Measurements from ENCODE around the gene WWC1.

Gene WWC1

GRCh38 chr5:168291342-168291963 lies at the start of gene WWC1:
TSS of gene WWC1 (plus strand) at chr5:168291645. CDS start at chr5:168292153, 508 bp downstream.
- DNase-seq: peak; percentile 77

GRCh38 chr5:168244838-168245559 lies 46.4 kb upstream of the WWC1 start:
- DNase-seq: no peak

DNA sequence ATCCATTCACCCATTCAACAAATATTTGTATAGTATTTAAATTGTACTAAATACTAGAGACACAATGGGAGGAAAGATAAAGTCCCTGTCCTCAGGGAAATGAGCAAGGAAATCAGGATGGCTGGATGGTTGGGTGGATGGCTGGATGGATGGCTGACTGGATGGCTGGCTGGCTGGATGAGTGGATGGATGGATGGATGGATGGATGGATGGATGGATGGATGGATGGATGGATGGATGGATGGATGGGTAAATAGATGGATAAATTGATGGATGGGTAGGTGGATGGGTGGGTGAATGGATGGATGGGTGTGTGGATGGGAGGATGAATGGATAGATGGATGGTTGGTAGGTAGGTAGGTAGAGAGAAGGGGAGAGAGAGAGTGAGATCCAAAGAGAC lies 41.5 kb upstream of the WWC1 start:
- no peak for DNase-seq

- DNase-seq: no peak
Measured at GRCh38 chr5:168251259-168251658, 40.2 kb upstream of the WWC1 start.

GRCh38 chr5:168254013-168254693 lies 37.3 kb upstream of the WWC1 start:
- no peak for DNase-seq

DNA sequence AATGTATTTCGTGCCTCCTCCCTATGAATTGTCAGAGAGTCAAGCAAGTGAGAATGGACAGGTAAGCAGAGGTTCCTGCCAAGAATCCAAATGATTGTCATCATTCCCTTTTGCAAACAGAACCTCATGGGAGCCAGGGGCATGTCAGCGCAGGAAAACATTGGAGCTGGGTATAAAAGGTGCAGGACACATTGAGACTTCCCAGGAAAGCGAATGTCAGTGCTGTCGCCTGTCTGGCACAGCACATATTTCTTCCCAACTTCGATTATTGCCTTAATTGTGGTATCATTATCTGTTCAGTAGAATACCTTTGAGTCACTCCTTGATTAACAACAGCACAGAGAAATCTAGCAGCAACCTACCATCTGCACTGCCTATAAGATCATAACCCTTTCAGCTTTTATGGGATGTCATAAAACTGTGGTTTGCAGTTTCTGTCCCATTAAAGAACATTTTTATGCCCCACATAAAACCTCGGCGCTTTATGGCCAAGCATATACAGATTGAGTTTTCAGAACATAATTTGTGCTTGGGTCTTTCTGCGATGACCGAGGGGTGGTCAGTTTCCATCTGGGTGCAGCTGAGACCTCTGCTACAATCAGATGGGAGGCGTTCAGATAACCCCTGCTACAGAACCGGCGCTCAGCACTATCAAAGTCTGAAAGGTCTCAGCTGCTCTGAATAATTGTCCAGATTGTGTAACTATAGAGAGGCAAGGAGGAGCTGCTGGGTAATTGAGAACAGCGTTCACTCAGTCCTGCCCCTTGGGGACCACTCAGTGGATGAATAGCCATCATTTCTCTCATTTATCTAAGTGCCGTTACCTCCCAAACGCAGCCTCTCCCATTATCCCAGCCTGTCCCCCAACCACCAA lies 30.9 kb upstream of the WWC1 start:
- DNase-seq: no peak

DNA sequence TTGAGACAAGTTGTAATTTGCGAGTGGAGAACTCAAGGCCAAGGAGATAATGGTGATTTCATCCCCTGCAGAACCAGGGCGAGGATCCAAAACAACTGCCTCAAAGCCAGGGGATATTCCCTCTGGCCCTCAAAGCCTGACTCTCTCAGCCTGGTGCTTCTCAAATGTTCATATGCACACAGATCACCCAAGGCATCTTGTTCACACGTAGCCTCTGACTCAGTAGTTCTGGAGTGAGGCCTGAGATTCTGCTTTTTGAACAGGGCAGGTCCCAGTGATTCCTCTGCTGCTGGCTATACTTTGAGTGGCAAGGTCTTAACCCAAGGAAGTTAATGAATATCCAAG lies 30.2 kb upstream of the WWC1 start:
- no peak for DNase-seq

- DNase-seq: no peak
Measured at GRCh38 chr5:168262042-168262743, 29.3 kb upstream of the WWC1 start.

GRCh38 chr5:168263121-168263520 lies 28.3 kb upstream of the WWC1 start:
- no peak for DNase-seq

DNA sequence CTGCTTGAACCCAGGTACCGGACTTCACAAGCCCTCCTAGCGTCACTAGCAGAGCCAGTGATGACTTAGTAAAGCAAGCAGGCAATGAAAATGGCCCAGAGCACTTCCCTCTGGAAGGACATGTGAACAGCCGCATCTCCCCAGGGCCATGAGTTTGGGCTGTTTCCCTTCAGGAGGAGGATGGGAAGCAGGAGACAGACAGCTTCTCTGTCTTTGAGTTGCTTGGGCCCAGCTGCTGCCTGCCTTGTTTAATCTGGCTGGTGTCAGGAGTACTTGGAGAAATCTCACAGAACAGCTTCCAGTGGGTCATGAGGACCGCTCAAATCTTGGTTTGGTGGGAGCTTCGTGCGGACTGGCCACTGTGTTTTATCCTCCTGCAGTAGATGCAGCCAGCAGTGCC lies 25.4 kb upstream of the WWC1 start:
- DNase-seq: no peak

DNA sequence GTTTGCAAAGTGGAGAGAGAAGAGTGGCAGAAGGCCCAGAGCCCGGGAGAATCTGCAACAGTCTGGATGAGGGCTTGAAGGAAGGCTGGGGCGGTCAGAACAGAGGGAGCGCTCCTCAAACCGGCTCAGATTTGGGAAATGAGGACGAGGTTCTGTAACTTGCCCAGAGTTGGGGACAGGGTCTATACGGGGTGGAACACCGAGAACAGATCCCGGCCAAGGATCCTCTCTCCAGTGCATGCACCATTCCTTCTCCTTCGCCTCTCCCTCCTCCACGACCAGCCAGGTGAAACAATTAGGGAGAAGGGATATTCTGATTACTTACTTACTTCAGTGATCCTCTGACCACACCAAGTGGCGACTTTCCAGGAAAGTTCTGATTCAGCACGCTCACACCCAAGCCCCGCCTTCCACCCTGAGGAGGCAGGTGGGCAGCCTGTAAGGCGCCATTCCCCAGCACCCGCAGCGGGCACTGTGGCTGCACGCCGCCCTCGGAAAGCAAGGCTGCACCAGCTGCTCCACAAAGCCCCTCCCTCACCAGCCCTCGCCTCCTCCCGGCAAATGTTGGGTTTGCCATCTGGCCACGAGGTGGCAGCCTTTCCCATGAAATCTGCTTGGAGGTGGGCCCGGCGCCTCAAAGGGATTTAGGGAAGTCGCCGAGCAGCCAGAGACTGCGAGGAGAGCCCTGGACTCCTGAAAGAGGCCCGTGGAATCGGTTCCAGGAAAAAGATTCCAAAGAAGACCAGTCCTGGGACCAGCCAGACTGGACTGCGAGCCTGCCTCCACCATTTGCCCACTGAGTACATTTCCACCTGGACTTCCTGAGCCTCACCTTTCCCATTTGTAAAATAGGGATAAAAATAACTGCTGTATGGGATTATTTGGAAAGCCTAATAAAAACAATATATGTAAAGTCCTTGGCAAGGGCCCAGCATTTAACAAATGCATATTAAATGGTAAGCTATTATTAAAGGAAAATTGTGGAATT lies 22.2 kb upstream of the WWC1 start:
- DNase-seq: peak; percentile 78

DNA sequence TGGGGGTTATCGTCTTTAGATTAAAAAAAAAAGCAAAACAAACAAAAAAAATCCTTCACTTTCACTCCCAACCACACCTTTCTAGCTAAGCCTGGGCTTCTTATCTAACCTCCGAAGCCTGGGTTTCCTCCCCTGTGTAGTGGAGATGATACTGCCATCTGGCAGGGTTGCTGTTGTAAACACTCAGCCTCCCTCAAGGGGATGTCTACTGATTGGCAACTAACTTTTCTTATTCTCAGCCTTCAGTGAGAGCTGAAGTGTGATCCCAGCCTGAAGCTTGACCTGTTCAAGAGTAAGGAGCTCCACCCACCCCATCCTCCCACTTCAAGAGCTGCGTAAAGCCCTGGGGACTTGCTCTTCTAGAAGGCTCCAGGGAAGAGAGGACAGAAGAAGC lies 21.5 kb upstream of the WWC1 start:
- no peak for DNase-seq

- no peak for DNase-seq
Measured at GRCh38 chr5:168270476-168270875, 21.0 kb upstream of the WWC1 start.

DNA sequence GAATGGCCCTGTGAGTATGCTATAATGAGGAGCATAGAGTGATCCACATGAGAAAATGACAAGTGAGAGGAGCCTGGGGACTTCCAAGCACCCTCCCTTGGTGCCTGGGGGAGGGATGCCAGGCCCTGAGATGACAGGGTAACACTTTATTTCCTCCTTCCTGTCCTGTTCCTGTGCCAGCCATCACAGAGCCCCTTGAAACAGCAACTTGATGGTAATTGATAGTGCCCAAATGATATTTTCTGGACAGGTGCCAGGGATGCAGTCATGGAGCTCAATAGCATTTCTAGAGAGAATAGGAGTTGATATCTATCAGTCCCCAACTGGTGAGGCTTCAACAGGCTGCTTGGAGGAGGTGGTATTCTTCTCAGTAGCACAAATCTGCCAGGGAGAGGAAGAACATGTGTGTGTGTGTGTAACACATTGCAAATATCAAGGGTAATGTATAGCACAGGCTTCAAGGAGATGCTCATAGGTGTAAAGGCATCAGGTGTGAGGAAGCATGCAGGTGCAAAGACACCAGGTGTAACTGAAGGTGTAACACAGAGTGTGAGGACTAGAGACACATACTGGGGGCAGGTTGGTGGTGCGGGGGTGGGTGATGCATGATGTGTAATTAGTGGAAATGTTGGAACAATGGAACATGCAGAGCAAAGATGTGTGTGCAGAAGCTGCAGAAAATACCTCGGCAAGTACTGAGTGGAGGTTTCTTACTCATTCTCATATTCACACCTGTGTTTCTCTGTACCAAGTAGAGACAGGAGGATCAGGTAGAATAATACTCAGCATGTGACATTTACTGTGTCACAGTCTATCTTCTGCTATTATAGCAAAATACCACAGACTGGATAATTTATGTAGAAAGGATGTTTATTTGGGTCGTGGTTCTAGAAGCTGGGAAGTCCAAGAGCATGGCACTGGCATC lies 18.1 kb upstream of the WWC1 start:
- no peak for DNase-seq

DNA sequence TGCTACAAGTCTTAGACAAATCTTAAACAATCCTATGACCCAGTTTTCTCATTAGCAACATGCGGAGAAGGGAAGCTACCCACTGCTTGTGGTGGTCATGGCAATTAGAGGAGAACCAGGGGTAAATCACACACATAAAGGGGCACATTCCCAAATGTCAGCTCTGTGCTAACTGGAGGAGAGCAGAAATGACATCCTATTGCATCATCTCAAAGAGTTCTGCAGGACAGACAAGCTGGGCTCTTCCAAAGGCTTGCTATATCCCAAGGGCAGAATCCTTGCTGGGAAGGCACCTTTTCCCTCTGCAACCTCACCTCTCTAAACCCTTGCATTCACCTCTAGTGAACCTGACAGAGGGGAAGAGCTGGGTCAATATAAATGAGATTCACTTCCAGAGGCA lies 17.0 kb upstream of the WWC1 start:
- no peak for DNase-seq

DNA sequence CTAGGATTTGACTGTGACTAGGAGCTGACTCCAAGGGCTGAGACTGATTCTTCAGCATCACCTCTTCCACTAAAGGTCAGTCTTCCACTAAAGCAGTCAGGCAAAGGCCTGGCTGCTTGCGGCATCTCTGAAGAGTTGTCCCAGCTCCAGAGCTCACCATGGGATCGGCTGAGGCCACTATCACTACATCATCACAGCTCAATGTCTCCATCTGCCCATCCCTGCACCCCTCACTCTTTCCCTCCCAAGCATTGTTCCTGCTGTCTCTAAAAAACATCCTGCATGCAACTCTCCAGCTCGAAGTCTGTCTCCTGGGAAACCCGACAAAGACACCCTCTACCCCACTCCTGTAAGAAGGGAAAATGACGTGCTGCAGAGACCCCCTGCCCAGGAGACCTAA lies 15.5 kb upstream of the WWC1 start:
- DNase-seq: no peak

DNA sequence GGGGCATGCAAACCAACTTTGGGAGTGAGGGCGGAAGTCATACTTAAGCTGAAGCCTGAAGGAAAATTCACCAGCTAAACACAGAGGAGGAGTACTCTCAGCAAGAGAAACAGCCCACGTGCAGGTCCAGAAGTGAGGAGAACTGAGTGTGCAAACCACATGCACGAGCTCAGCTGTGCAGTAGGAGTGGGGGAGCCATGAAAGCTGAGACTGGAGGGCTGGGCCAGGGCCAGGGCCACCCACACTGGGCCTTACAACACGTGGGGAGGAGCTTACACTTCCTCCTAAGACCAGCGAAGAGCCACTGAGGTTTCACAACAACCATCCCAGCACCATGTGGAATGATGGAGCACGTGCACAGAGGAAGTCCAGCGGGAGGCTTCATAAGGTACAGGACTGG lies 9.3 kb upstream of the WWC1 start:
- no peak for DNase-seq

DNA sequence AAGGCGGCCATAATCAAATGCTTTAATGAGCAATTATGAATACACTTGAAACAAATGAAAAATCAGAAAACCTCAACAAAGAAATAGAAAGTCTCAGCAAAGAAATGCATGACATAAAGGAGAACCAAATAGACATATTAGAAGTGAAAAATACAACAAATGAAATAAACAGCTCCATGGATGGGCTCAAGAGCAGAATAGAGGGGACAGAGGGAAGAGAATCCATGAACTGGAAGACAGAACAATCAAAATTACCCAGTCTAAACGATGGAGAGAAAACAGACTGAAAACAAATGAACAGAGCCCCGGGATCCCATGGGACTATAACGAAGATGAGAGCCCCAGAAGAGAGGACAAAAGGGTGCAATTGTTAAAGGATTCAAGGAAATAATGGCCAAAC lies 6.6 kb upstream of the WWC1 start:
- DNase-seq: no peak

DNA sequence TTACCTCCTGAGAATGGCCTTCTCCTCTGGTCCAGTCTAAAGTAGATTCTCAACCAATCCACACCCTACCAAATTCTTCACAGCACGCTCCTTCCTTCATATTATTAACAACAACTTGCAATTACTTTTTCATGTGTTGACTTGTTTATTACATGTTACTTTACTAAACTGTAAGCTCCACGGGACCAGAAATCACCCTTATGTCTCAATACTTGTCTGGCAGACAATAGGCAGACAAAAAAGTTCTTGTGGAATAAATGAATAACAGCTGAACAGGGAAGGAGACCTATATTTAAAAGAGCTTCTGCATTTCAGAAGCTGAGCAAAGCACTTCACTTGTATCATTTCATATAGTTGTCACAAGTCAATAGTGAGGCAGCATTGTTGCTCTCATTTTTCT lies 5.7 kb upstream of the WWC1 start:
- DNase-seq: no peak

DNA sequence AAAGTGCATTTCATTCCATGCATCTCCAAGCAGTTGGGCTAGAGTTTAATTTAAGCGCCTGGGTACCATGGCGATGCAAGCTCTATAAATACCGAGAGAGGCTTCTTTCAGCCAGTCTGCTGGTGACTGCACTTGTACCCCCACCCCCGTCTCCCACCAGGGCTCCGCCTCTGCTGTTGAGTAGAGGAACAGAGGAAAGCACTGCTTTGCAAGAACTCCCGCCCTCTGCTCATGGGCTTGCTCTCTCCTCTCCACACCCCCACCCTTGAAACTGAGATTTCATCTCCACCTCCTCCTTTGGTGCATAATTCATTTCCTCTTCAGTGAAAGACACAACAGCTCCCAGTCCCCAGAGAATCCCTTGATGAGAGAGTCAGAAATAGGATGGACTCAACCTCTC lies 5.1 kb upstream of the WWC1 start:
- DNase-seq: no peak
